GM11168 (cell line): Measurements from ENCODE around the gene FAM107B.

Source experiments
- in situ Hi-C: fragments of 300-500 bp; cut with MboI; formaldehyde crosslinking; loops from one replicate; pipeline ENCODE4 v1.12.0; 2022; ENCODE audit warnings: low sequenced_read_pairs; ENCODE audit not compliant: unreplicated experiment

FAM107B gene

DNA sequence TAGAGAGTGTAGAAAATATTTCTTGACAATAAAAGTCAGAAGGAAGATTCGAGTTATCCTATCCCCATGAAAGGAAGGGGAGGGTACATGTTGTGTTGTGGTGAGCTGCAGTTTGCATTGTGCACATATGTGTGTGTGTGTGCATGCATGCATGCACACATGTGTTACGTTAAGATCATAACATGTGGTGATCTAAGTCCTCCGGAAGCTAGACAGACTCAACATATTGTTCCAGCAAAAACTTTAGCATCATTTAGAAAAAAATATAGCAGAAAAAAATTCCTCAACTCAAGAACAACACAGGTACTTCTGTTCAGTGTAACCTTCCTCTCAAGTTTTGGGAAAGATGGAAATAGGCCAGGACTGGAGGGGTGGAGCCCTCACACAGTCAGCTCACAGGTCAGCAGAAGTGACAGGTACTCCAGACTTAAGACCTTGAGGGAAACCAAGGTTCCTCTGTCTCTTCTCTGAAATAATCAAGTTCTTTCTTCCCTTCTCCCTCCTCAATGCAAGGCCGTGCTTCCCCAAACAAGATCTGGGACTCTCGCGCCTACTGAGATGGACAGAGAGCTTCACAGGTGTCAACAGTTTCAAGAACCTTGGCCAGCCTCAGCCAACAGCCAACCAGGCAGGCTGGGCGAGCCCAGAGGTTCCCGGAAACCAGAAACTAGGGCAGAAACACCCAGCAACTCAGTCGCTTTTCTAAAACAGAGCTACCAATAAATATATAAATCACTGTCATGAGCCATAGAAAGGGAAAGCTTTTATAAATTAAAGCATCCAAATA lies 205.2 kb downstream of the FAM107B start:
- in situ Hi-C loops = no loop called here

GRCh38 chr10:14567421-14567820 lies 207.3 kb downstream of the FAM107B start:
- in situ Hi-C loops = no loop called here

DNA sequence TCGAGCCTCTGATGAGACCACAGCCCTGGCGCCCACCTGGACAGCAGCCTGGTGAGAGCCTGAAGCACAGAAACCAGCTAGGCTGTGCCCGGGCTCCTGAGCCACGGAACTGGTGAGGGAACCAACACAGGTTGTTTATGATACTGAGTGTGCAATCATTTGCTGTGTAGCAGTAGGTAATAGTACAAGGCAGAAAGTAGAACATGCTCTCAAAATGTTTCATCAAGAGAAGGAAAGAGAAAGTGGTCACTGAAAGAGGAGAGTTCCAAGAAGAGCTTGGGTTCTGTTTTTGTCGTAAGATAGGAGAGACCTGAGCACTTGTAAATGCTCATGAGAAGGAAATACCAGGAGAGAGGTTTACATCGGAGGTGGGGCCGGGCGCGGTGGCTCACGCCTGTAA lies 208.2 kb downstream of the FAM107B start:
- in situ Hi-C loops = no loop called here

- in situ Hi-C loops = no loop called here
These were observed 209.5 kb downstream of the FAM107B start for GRCh38 chr10:14565199-14565598.

GRCh38 chr10:14564268-14564744 lies 210.4 kb downstream of the FAM107B start:
- in situ Hi-C loops = no loop called here

DNA sequence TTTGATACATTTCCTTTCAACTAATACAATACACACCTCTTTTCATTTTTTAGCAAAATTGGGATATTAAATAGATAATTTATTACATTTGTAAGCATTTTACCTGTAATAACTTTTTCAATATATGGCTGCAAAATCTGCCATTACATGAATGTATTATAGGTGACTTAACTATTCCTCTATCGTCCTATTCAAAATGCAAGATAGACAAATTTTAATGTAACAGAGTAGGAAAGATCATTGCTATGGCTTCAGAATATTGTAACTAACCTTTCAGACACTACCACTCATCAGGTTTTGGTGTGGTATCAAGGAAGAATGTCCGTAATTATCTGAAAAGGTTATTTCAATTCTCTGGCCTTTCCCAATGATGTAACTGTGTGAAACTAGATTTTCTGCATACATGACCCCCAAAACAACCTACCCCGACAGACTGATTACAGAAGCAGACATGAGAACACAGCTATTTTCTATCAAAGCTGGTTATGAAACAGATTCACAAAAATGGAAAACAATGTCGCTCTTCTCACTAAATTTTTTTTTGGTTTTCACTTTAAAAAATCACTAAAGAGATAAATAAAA lies 211.2 kb downstream of the FAM107B start:
- in situ Hi-C loops = no loop called here

DNA sequence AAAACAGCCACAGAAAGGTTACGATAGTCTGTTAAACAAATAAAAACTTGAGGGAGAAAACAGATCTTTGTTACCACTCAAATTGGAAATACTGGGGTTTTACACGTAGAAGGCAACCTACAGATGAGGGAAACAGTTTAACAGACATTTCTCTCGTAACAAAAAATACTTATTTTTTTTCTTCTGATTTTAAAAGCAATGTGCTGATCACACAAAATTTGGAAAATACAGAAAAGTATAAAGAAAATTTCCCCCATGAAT lies 211.7 kb downstream of the FAM107B start:
- in situ Hi-C loops = no loop called here

GRCh38 chr10:14562218-14563075 lies 212.2 kb downstream of the FAM107B start:
- in situ Hi-C loops = no loop called here

- in situ Hi-C loops = no loop called here
These were observed 213.6 kb downstream of the FAM107B start for GRCh38 chr10:14560791-14561765.

- in situ Hi-C loops = no loop called here
These were observed 214.4 kb downstream of the FAM107B start for GRCh38 chr10:14560274-14560673.

- in situ Hi-C loops = no loop called here
These were observed 216.7 kb downstream of the FAM107B start for GRCh38 chr10:14558025-14558424.

GRCh38 chr10:14557567-14557966 lies 217.1 kb downstream of the FAM107B start:
- in situ Hi-C loops = no loop called here

DNA sequence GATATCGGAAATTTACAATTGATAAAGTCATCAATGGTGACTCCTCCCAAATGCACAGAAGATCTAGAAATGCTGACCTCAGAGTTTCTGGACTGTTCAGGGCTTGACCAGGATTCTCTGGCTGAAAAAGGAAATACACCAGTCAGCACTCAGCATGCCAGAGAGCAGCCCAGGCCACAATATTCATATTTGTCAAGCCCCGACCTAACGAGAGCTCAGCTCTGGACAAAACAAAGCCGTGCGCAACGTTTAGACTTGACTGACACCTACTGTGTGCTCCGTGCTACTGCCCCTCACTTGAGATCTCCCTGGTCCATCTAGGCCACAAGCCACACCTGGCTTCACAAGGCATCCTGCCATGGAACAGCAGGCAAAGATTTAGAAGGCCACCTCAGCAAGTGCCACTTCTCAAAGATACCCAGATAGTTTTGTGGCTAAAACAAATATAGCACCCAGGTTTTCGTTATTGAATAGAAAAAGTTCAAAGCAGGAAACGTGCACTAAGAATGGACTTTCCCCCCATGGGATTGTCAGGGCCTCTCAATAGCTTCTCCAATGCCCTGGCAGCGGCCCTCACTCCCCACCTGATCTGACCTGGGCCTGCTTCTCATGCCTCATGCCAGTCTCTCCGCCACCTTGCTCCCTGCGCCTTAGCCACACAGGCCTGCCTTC lies 218.3 kb downstream of the FAM107B start:
- in situ Hi-C loops = no loop called here

GRCh38 chr10:14555807-14556206 lies 218.9 kb downstream of the FAM107B start:
- in situ Hi-C loops = no loop called here

DNA sequence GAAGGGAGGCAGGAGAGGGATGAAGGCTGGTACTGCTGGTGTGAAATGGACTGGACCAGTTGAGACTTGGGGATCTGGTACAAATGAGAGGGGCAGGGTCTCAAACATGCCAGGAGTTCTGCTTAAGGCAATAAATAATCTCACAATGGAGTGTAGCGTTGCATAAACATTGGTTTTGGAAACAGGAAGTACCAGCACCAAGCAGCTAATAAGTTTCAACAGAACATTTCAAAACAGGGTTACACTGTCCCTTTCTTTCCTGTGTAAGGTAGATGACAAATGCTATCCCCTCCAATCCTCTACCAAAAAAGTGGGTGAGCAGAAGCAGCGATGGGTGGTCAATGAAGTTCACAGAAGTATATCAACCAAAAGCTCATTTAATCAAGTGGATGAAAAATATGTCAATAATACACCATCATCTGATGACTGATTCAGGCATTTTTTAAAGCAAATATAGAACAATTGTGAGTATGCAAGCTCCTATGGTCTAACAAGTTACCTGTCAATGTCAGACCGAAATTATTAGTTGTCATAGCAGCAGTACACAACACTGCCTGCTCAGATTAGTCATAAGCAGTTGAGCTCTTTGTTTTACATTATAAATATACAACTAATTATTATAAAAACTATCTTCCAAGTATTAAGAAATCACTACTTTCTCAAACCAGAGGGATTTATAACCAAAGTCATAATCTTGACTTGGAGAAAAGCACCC lies 220.0 kb downstream of the FAM107B start:
- in situ Hi-C loops = no loop called here

DNA sequence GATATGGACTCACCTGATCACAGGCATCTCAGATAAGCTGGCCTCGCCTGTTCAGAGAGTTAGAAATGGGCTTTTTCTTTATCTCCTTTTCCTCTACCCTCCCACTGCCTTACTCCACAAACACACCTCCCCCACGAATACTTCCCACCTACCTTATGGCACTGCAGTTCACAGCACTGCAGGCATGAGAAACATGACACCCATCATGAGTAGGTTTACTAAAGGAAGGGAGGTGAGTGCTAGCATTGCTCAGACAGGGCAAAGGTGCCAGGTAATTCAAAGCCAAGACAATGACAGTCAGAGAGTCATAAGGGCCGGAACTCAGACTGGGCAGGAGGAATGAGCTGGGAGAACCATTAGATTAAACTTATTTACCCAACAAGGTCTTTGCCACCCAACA lies 220.6 kb downstream of the FAM107B start:
- in situ Hi-C loops = no loop called here

DNA sequence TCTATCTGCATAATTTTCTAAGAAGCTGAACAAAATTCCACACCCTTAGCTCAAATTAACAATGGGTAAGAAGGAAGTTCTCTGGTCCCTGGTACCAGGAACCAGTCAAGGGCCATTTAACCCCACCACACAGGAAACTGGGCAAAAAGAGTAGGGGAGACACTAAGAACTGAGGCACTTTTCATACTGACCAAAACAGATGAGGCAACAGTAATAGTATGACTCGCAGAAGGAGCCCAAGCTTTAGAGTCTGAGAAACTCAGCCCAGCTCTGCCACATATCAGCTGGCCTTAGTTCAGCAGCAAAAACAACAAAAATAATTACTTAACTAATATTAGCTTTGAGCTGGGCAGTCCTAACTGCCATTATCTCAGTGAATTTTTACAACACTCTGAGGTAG lies 221.2 kb downstream of the FAM107B start:
- in situ Hi-C loops = no loop called here

GRCh38 chr10:14552015-14552414 lies 222.7 kb downstream of the FAM107B start:
- in situ Hi-C loops = no loop called here

DNA sequence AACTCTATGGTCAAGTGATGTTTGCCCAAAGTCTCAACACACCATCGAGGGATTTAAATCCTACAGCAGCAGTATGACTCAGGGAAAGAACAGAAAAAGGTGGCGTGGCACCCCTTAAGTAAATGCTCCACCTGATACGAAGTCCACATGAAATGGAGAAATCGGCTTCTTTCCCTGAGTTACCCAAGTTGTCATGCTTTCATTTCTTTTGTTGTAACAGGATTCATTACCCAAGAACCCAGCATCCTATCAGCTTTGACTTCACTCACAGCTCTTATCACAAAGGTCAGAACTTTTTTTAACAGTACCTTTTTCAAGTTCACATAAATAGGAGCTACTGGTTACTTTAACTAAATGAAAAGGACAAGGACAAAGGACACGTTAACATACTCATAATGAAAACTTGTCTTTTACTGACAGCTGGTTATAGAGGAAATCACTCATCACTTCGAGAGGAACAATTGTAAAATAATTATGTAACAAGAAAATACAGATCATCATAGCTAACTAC lies 224.2 kb downstream of the FAM107B start:
- in situ Hi-C loops = no loop called here
